22Rv1 (cell line): ENCODE data around the gene MAD1L1.

ENCODE experiments used
- CTCF ChIP-seq: fragments of 450-650 bp; IDR thresholded peaks from 2 replicates; pipeline ENCODE4 v1.5.1; 2017; ENCODE audit warnings: mild to moderate bottlenecking
- ZFX ChIP-seq: fragments of 450-650 bp; IDR thresholded peaks from 2 replicates; pipeline ENCODE4 v1.6.1; 2017; ENCODE audit warnings: antibody characterized with exemption, borderline replicate concordance

- TF ChIP-seq CTCF (no peak), ZFX (no peak)
Observed at GRCh38 chr7:1899196-1899595, 333.5 kb downstream of the MAD1L1 start.
